NCI-H128 (cell line): Measurements from ENCODE around the gene MRNIP.

Experiments
- DNase-seq: peaks from one replicate; lab custom pipeline; 2025; ENCODE audit not compliant: unreplicated experiment; lab: John Stamatoyannopoulos, UW

The MRNIP gene

GRCh38 chr5:179889885-179890284 lies 31.3 kb upstream of the MRNIP start:
- no peak for DNase-seq

- DNase-seq = no peak
Observed at GRCh38 chr5:179887802-179888201, 29.2 kb upstream of the MRNIP start.

- no peak for DNase-seq
Observed at GRCh38 chr5:179887095-179887494, 28.5 kb upstream of the MRNIP start.

- no peak for DNase-seq
Observed at GRCh38 chr5:179886190-179886911, 27.7 kb upstream of the MRNIP start.

- no peak for DNase-seq
Observed at GRCh38 chr5:179885491-179886090, 27.0 kb upstream of the MRNIP start.

- no peak for DNase-seq
Observed at GRCh38 chr5:179883163-179883562, 24.5 kb upstream of the MRNIP start.

GRCh38 chr5:179882338-179882737 lies 23.7 kb upstream of the MRNIP start:
- no peak for DNase-seq

- DNase-seq = no peak
Observed at GRCh38 chr5:179880848-179881590, 22.4 kb upstream of the MRNIP start.

GRCh38 chr5:179880066-179880650 lies 21.5 kb upstream of the MRNIP start:
- DNase-seq = no peak

- DNase-seq = no peak
Observed at GRCh38 chr5:179879690-179880010, 21.0 kb upstream of the MRNIP start.

- DNase-seq = no peak
Observed at GRCh38 chr5:179879003-179879689, 20.5 kb upstream of the MRNIP start.

- no peak for DNase-seq
Observed at GRCh38 chr5:179878222-179879002, 19.8 kb upstream of the MRNIP start.

- DNase-seq = no peak
Observed at GRCh38 chr5:179876610-179876952, 18.0 kb upstream of the MRNIP start.

GRCh38 chr5:179875741-179876609 lies 17.4 kb upstream of the MRNIP start:
- no peak for DNase-seq

GRCh38 chr5:179874536-179875292 lies 16.1 kb upstream of the MRNIP start:
- DNase-seq = no peak

GRCh38 chr5:179874136-179874535 lies 15.5 kb upstream of the MRNIP start:
- no peak for DNase-seq

GRCh38 chr5:179873588-179874110 lies 15.0 kb upstream of the MRNIP start:
- DNase-seq = no peak

- no peak for DNase-seq
Observed at GRCh38 chr5:179872828-179873575, 14.4 kb upstream of the MRNIP start.
